Ovary (tissue), 9 donors: Measurements from ENCODE around the gene ADAM17. TPM values are rescaled to one million over a fixed set of nuclear protein-coding genes. Genes with fewer than 3 reads are reported as not detected.

Experiments
- DNase-seq, 5 donors: peaks; one replicate each; pipeline ENCODE4 v3.0.0-alpha.2; 2019 to 2020
- H3K27ac ChIP-seq, 2 donors: fragments of 200-600 bp; one replicate each; pipeline versions ENCODE4 v1.5.1 to v1.8.0; 2019 to 2022
- H3K27me3 ChIP-seq: fragments of 200-600 bp; one replicate; pipeline ENCODE4 v1.8.0; 2022
- H3K36me3 ChIP-seq: fragments of 200-600 bp; sonication (generic); one replicate; pipeline ENCODE4 v1.5.1; 2019
- H3K4me1 ChIP-seq: one replicate; pipeline ENCODE4 v1.8.1; 2013; ENCODE audit warnings: mild to moderate bottlenecking, moderate library complexity; ENCODE audit not compliant: insufficient read depth
- H3K4me3 ChIP-seq: fragments of 200-600 bp; sonication (generic); one replicate; pipeline ENCODE4 v1.5.1; 2017
- H3K9me3 ChIP-seq, 2 donors: fragments of 200-600 bp in 1 of 2; sonication (generic) in 1 of 2; one replicate each; pipeline versions ENCODE4 v1.5.1 to v1.8.1; 2013 to 2019; ENCODE audit warnings: mild to moderate bottlenecking in 1 of 2, moderate library complexity in 1 of 2
- EP300 ChIP-seq: sonication (generic); formaldehyde crosslinking; IDR thresholded peaks from one replicate; pipeline ENCODE4 v1.6.1; 2017; ENCODE audit warnings: antibody characterized with exemption
- POLR2A ChIP-seq: fragments of 450-650 bp; IDR thresholded peaks from one replicate; pipeline ENCODE4 v1.6.1; 2017; ENCODE audit warnings: antibody characterized with exemption, mild to moderate bottlenecking, moderate library complexity
- WGBS, 3 donors: extraction: QIAGEN DNeasy Blood & Tissue Kit in 1 of 3; methylation state at CpG; one replicate each; pipeline versions ENCODE4 v1.1.5 to v1.1.7; 2013 to 2017; 5-methylcytosine and 5-hydroxymethylcytosine counted together
- intact Hi-C, 4 donors: fragments of 100-400 bp; cut with DNase I; formaldehyde crosslinking; loops; one replicate each; pipeline versions ENCODE4 v1.11.0 to v1.15.1; 2022 to 2023
- polyA plus RNA-seq, 2 donors: library from polyadenylated mRNA; stranded (reverse); fragments of 200-250 nt in 1 of 2; fragments of 350-450 nt in 1 of 2; fragmentation: Illumina TruSeq in 1 of 2; extraction: RNeasy Lipid Tissue Mini Kit (QIAGEN cat#74804) in 1 of 2; gene quantifications; one replicate each; pipeline ENCODE4 v1.2.3, GENCODE V29; 2013 to 2014
- total RNA-seq, 7 donors: library from RNA; depleted of rRNA in 2 of 7; stranded (reverse); fragments of >200 nt in 2 of 7; fragmentation: NEBNext Ultra II Directional in 3 of 7; extraction: Animal tissue kit (Norgen Biotek cat#: 25700) in 3 of 7; gene quantifications; one replicate each; pipeline versions ENCODE4 v1.1.0 to v1.2.4, GENCODE V29; 2016 to 2023
- TF ChIP-seq, protein P1 (sequence below), 3 donors: fragments of 450-650 bp in 2 of 3; fragments of 200-600 bp in 1 of 3; IDR thresholded peaks; one replicate each; pipeline versions ENCODE4 v1.5.1 to v1.8.0; 2016 to 2022; ENCODE audit warnings: antibody characterized with exemption in 3 of 3, mild to moderate bottlenecking in 1 of 3
- donor health status: DM: no; HTN: no; CAD: no; lungs with moderate emphysema.
- donor health status: DM: no; HTN: no; CAD: no.
- donor health status: Bipolar disorder and iron deficiency.
- donor health status: DM: yes; HTN: yes; CAD: no.
- donor health status: DM: no; HTN: no; CAD: no.
- donor health status: DM: yes; HTN: yes; CAD: no.

ADAM17 gene
- total and polyA plus RNA-seq, 9 donors, result 10.2 to 46.6 (median 27.8) TPM

DNA sequence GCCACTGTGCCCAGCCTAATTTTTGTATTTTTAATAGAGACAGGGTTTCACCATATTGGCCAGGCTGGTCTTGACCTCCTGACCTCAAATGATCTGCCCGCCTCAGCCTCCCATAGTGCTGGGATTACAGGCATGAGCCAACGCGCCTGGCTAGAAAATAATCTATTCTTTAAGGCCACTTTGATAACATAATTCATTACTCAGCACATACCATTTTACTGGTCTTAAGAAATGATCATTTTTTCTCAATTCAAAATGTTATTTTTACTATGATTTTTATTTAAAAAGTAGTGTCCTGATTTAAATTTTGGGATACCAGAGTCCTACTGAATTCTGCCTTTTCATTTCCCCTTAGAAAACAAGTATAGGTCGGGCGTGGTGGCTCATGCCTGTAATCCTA, 27.0 kb upstream of the ADAM17 start:
- no peaks in the 10 kb centered on the region for H3K27me3 ChIP-seq
- H3K36me3 ChIP-seq, result no peaks in the 10 kb centered on the region
- TF ChIP-seq, protein P1, sequence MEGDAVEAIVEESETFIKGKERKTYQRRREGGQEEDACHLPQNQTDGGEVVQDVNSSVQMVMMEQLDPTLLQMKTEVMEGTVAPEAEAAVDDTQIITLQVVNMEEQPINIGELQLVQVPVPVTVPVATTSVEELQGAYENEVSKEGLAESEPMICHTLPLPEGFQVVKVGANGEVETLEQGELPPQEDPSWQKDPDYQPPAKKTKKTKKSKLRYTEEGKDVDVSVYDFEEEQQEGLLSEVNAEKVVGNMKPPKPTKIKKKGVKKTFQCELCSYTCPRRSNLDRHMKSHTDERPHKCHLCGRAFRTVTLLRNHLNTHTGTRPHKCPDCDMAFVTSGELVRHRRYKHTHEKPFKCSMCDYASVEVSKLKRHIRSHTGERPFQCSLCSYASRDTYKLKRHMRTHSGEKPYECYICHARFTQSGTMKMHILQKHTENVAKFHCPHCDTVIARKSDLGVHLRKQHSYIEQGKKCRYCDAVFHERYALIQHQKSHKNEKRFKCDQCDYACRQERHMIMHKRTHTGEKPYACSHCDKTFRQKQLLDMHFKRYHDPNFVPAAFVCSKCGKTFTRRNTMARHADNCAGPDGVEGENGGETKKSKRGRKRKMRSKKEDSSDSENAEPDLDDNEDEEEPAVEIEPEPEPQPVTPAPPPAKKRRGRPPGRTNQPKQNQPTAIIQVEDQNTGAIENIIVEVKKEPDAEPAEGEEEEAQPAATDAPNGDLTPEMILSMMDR (IDR thresholded peaks at IDR 0.05), result no peak
- TF ChIP-seq POLR2A (no peak), EP300 (no peak)
- peaks cover 2% of the 10 kb centered on the region for H3K4me1 ChIP-seq
- no peaks in the 10 kb centered on the region for H3K9me3 ChIP-seq
- H3K4me3 ChIP-seq, result no peak overlapping the region
- intact Hi-C loops, result no loop called here
- DNase-seq, result no peak
- WGBS, 3 donors, result 89 to 92% (median 90%) methylated on average over 5 of the region's 5 CpGs
- no peak overlapping the region for H3K27ac ChIP-seq

DNA sequence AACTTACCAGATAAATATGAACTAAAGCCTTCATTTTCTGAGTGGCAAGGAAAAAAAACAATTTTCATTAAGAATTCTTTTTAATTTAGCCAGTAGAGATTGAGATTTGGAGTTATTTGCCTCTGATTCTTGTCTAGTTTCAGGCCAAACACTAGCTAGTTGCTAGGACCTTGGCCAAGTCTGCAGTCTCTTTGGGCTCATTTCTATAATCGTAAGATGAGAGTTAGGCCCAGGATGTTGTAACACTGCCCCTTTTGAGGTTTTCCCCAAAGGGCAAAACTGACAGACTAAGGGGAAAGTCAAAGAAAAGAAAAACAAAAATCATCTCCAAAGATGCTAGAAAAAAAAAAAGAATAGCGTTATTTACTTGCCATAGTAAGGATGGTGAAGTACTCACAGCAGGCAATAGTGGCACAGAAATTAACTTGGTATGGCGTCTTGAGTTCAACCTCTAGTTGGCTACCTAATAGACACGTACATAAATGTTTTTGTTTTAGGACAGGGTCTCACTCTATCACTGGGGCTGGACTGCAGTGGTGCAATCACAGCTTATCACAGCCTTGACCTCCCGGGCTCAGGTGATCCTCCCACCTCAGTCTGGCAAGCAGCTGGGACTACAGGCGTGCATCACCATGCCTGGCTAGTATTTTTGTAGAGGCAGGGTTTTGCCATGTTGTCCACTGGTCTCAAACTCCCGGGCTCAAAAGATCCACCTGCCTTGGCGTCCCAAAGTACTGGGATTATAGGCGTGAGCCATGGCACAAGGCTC, 23.0 kb upstream of the ADAM17 start:
- Histone ChIP-seq H3K9me3 (no peaks in the 10 kb centered on the region), H3K4me1 (peaks cover 3% of the 10 kb centered on the region), H3K27ac (peak overlapping the region in 1 of 2 donors; percentile 2), H3K27me3 (no peaks in the 10 kb centered on the region), H3K4me3 (no peak overlapping the region), H3K36me3 (no peaks in the 10 kb centered on the region)
- 54 to 62% (median 56%) methylated on average over 9 of the region's 9 CpGs for WGBS, 3 donors
- intact Hi-C loops, result no loop called here
- no peak for DNase-seq
- TF ChIP-seq POLR2A (no peak), EP300 (no peak)
- TF ChIP-seq, protein P1 (IDR thresholded peaks at IDR 0.05), result no peak

DNA sequence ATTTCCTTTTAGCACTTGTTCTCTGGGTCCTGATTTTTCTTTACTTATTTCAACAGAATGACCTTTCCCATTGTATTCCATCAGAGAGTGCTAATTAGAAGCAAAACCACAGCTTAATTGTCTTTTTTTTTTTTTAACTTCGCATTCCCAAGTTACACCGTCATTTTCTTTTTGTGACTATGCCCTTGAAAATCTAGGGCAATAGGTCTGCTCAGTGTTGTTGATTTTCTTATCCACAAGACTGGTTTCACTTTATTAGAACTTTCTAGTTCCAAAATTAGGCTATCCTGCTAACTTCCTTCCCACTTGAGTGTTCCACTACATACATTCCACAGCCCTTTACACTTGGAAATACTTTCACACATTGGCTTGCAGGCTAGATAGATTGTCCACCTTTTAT, 18.7 kb upstream of the ADAM17 start:
- TF ChIP-seq POLR2A (no peak), EP300 (no peak)
- TF ChIP-seq, protein P1 (IDR thresholded peaks at IDR 0.05), result no peak
- no peak overlapping the region for H3K4me3 ChIP-seq
- no peaks in the 10 kb centered on the region for H3K27me3 ChIP-seq
- intact Hi-C loops, result no loop called here
- no peak overlapping the region for H3K27ac ChIP-seq
- no peaks in the 10 kb centered on the region for H3K36me3 ChIP-seq
- peaks cover 9% of the 10 kb centered on the region for H3K4me1 ChIP-seq
- WGBS, 3 donors, result 14 to 36% (median 32%) methylated on average over 2 of the region's 2 CpGs
- DNase-seq, result no peak
- no peaks in the 10 kb centered on the region for H3K9me3 ChIP-seq

GRCh38 chr2:9573840-9574239, 18.2 kb upstream of the ADAM17 start:
- 70 to 82% (median 77%) methylated on average over 4 of the region's 4 CpGs for WGBS, 3 donors
- Histone ChIP-seq H3K27me3 (no peaks in the 10 kb centered on the region), H3K36me3 (no peaks in the 10 kb centered on the region), H3K27ac (no peak overlapping the region), H3K4me3 (no peak overlapping the region), H3K4me1 (peaks cover 8% of the 10 kb centered on the region), H3K9me3 (no peaks in the 10 kb centered on the region)
- TF ChIP-seq POLR2A (no peak), EP300 (no peak)
- TF ChIP-seq, protein P1 (IDR thresholded peaks at IDR 0.05), result no peak
- no peak for DNase-seq
- intact Hi-C loops, result no loop called here
